GM21528 (cell line): ENCODE results near the gene RERE.

Experiments used
- ATAC-seq: cut with Tn5 transposase; IDR thresholded peaks from one replicate; pipeline ENCODE4 v1.9.1; 2021; ENCODE audit warnings: mild to moderate bottlenecking, moderate library complexity; ENCODE audit not compliant: unreplicated experiment, low FRiP score

RERE gene

GRCh38 chr1:8560035-8560434 lies 257.4 kb downstream of the RERE start:
- no peak for ATAC-seq

- no peak for ATAC-seq
Observed at GRCh38 chr1:8555582-8555981, 261.9 kb downstream of the RERE start.

DNA sequence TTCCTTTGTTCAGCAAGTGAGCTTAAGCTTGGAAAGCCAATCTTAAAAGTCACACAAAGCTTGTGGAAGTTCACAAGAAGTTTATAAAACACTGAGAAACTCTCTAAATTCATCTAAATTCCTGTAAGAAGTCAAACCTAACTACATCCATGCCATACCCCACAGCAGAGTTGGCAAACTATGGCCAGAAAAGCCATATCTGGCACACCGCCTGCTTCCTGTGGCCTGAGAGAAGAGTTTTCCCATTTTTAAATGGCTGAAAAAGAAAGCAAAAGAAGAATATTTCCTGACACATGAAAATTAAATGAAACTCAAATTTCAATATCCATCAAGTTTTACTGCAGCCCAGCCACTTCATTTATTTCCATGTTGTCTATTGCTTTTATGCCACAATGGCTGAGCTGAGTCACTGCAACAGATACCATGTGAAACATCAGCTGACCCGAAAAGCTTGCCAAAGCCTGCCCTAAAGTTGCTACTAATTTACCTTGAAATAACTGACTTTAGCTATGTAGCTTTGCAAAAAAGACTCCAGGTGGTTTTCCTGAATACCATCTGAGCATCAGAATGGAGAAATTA lies 262.4 kb downstream of the RERE start:
- ATAC-seq, result no peak

DNA sequence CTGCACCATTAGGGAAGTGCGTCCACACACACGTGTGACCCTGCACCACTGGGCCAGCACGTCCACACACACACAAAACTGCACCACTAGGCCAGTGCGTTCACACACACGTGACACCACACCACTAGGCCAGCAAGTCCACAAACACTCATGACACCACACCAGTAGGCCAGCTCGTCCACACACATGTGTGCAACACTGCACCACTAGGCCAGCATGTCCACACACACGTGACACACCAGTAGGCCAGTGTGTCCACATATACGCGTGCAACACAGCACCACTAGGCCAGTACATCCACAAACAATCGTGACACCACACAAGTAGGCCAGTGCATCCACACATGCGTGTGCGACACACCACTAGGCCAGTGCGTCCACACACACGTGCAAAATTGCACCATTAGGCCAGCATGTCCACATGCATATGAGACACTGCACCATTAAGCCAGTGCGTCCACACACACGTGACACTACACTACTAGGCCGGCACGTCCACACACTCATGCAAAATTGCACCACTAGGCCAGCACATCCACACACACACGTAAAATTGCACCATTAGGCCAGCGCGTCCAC lies 264.5 kb downstream of the RERE start:
- ATAC-seq, result no peak

- ATAC-seq, result no peak
Observed at GRCh38 chr1:8551613-8552489, 265.6 kb downstream of the RERE start.

DNA sequence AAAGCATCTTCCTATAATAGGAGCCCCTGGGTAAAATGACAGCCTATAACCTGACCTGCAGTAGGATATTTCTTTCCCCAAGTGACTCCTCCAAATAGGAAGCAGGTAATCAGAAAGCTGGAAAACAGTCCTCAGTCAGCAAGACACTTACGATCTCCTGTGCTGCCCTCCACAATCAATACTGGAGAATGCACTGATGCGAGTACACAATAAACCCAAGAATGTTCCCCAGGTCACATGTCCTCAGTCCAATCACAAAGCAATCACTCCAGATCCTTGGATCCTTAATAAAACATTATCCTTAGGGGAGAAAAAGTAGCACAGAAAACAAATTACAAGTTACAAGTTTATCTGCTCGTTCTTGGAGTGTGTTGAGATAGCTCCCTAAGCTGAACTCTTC lies 266.4 kb downstream of the RERE start:
- ATAC-seq, result no peak

DNA sequence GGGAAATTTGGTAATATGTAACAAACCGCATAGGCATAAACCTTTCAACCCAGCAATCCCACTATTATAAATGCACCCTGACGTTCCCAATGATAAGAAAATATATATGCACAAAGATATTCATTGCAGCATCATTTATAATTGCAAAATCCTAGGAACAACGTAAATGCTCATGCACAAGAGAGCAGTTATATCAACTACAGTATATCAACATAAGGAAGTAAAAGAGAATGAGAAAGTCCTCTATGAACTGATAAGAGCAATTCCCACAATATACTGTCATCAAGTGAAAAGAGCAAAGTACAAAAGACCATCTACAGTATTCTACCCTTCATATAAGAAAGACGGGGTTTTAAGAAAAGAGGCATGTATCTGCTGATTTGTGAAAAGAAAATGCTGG lies 269.6 kb downstream of the RERE start:
- ATAC-seq, result no peak

DNA sequence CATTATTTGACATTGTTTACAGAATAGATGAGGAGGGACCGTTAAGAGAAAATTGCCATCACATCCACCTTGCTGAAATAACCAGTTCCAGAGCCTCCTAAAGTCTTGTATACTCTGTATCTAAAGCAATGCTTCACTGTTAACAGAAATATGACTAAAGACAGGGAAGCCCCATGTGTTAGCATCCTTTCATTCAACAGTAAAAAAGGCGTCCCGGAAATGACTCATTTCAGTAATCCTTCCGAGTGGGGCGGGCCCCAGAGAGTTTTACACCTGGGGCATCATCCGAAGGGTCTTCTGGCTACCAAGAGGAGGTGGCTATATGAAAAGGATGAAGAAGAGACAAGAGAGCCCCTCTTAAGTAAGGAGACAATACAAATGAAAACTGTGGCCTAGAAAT lies 272.4 kb downstream of the RERE start:
- ATAC-seq, result no peak

DNA sequence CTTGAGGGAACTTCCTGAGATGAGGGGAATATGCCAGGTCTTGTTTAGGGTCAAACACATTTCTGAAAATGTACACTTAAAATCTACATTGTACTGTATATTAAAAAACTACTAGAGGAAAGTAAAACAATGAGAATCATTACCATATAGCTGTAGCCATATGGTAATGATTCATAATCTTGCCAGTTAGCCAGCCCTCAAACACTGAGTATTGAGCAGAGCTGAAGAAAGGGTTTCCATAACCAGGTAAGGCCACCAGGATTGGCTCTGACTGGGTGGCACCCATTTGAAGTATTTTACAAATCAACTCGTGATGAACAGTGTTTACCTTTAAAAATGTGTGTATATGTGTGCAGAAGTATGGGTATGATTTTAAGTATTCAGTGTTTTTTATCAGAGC lies 272.8 kb downstream of the RERE start:
- ATAC-seq, result no peak

GRCh38 chr1:8543965-8544364 lies 273.5 kb downstream of the RERE start:
- no peak for ATAC-seq

DNA sequence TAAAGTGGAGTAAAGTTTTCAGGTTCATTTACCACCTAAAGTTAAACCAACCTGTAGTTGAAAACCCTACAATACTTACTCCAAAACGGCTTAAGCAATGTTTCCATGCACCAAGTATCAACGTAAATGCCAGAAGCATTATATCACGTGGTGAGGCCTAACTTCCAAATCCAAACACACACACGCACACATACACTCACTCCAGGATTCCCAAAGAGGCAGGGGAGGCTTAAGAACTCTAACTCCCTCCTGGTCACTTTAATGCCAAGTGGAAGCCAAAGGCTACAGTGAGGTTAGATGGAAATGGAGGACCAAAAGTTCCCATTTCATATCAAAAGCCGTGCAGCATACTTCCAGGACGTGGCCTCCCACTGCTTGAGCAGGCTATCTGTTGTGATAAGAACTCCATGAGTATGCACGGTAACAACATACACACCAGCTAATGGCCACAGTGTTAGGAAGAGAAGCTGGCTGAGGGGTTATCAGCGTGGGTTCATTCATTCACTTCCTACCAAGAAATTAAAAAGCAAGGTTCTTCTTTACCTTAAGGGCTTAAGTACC lies 275.4 kb downstream of the RERE start:
- no peak for ATAC-seq

- no peak for ATAC-seq
Observed at GRCh38 chr1:8540971-8541370, 276.5 kb downstream of the RERE start.

DNA sequence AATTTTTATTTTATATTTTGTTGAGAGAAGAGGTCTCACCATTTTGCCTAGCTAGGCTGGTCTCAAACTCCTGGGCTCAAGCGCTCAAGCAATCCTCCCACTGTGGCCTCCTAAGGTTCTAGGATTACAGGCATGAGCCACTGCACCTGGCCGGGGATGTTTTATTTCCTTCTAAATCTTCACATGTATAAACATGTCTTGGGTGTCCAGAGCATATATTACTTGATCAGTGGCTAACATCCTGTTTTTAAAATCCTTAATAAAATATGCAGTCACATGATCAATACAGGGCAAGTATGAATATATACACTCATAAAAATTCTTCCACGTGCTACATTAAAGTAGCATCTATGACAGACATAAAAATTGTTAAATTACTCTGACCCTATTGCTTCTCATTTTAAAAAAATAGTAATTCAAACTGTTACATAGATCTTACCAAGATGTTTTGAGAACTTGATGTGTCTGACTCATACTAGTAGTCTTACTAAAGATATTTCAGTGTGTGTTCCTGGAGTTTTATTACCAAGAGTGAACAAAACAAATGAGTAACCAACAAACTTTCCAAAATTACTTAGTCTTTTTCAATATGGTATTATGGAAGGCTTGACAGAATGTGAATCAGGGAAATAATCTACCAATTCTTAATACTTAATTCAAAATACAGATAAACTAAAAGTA lies 277.0 kb downstream of the RERE start:
- no peak for ATAC-seq

- ATAC-seq, result no peak
Observed at GRCh38 chr1:8539683-8540082, 277.8 kb downstream of the RERE start.

DNA sequence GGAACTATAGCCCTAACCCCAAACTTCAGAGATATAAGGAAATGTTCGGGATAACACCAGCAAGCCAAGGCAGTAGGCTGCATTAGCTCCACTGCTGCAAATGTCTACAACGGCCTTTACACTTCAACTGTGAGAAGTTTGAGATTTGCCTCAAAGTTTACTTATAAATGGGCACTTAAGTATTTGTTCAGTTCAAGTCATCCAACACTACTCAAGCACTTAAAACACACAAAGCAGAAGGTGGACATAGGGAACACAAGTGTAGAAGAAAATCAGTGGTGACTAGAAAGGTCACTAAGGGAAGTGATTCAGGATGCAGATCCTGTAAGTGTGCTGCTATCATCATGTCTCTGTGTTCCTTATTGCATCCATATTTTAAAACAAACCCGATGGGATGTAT lies 278.9 kb downstream of the RERE start:
- ATAC-seq, result no peak

DNA sequence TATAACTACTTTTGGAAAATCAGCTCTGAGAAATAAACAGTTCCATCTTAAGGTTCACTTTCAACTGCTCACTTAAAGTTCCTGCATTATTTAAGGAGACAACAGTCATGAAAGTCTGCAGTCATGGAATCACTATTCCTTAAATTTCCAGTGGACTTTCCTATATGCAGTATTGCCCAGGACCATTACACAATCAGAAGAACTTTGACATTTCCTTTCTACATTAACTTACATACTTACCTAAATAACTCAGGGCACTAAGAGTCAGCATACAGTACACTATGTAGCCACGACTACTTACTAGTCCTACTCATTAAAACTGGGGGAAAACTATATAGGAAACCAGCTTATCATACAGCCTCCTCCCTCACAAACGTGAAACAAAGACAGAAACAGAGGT lies 279.4 kb downstream of the RERE start:
- ATAC-seq, result no peak

- ATAC-seq, result no peak
Observed at GRCh38 chr1:8536515-8536914, 280.9 kb downstream of the RERE start.

GRCh38 chr1:8533907-8534306 lies 283.5 kb downstream of the RERE start:
- ATAC-seq, result no peak

GRCh38 chr1:8533124-8533523 lies 284.3 kb downstream of the RERE start:
- no peak for ATAC-seq

DNA sequence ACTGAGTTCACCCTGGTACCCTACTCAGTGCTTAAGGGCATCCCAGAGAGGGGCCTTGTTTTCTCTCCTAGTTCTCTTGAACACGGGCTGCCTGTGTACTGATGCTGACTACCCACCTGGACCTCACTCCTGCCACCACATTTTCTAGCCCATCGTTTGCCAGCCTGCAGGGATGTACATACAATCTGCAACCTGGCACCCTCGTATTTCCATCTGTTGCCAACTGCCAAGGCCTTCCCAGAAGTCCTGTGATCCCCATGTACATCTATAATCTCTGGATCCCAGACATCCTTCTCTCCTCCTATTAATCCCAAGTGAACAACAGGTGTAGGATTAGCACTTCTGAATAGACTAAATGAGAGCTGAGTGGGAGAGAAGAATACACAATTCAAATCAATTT lies 287.5 kb downstream of the RERE start:
- no peak for ATAC-seq

- no peak for ATAC-seq
Observed at GRCh38 chr1:8527941-8528340, 289.5 kb downstream of the RERE start.
